ENCODE measurements around the gene TMEM219.

TMEM219 gene

DNA sequence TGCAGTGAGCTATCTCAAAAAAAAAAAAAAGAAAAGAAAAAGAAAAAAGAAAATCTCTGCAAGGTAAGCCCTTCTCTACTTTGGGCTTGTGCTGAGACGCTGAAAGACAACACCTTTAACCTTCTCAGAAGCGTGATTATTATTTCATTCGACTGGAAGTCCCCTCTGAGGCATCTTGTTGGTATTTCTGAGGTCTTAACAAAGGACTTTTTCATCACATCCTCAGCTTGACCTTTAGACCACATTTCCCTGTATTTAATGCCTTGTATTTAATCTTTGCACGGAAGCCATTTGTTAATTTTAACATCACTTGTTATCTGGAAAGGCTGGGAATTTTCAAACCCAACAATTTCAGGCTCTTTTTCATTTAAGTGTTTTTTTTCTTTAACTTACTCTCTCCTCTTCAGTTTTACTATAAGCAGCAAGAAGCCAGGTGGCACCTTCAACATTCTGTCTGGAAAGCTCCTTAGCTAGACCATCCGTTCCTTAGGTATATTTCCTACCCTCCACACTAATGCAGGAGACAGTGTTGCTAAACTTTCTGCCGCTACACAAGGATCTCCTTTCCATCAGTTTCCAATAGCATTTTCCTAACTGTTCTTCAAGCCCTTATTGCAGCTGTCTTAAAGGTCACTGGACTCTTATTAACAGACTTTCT, 46.2 kb upstream of the TMEM219 start:
- Histone ChIP-seq H3F3A (ENCODE audit: insufficient read depth, low read length) (no peaks in the 10 kb centered on the region), H3K4me2 (ENCODE audit: low read length) (no peak overlapping the region), H3K4me3 (ENCODE audit: low read depth, low read length, poor library complexity, severe bottlenecking) (no peak overlapping the region), H3K27ac (ENCODE audit: low read depth, low read length, poor library complexity, severe bottlenecking) (no peak overlapping the region), H4K20me1 (ENCODE audit: insufficient read depth, low read length) (no peaks in the 10 kb centered on the region), H3K79me2 (ENCODE audit: insufficient read depth, low read length) (no peaks in the 10 kb centered on the region), H3K9me3 (ENCODE audit: low read length) (no peaks in the 10 kb centered on the region), H3K9ac (ENCODE audit: low read length) (no peak overlapping the region), H3K9me2 (ENCODE audit: low read depth, low read length) (no peaks in the 10 kb centered on the region), H2AFZ (ENCODE audit: low read length) (no peak overlapping the region), H3K36me3 (ENCODE audit: insufficient read depth, low read length) (peaks cover 18% of the 10 kb centered on the region; the same call in 1 of the 2 replicates), H3K27me3 (ENCODE audit: insufficient read depth, low read length) (no peaks in the 10 kb centered on the region), H3K4me1 (ENCODE audit: insufficient read depth, low read length, severe bottlenecking) (no peaks in the 10 kb centered on the region)
- TF ChIP-seq, protein P1, sequence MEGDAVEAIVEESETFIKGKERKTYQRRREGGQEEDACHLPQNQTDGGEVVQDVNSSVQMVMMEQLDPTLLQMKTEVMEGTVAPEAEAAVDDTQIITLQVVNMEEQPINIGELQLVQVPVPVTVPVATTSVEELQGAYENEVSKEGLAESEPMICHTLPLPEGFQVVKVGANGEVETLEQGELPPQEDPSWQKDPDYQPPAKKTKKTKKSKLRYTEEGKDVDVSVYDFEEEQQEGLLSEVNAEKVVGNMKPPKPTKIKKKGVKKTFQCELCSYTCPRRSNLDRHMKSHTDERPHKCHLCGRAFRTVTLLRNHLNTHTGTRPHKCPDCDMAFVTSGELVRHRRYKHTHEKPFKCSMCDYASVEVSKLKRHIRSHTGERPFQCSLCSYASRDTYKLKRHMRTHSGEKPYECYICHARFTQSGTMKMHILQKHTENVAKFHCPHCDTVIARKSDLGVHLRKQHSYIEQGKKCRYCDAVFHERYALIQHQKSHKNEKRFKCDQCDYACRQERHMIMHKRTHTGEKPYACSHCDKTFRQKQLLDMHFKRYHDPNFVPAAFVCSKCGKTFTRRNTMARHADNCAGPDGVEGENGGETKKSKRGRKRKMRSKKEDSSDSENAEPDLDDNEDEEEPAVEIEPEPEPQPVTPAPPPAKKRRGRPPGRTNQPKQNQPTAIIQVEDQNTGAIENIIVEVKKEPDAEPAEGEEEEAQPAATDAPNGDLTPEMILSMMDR (IDR thresholded peaks at IDR 0.05; ENCODE audit: low read length) = no peak
- no peak for TF ChIP-seq EZH2 (IDR thresholded peaks at IDR 0.05; ENCODE audit: borderline replicate concordance, low read length)

DNA sequence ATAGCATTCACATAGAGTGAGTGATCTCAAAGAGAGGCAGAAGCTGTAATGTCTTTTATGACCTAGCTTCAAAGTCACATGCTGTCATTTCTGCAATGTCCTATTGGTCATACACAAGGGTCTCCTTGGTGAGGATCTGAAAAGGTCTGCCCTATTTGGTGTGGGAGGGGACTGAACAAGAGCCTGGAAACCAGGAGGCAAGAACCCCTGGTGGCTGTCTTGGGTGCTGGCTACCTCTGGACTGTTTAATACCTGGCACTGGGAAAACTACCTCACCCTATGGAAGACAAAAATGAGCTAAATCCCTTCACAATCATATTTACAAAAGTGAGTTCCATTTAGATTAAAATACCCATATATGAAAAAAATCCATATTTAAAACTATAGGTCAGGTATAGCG, 44.9 kb upstream of the TMEM219 start:
- H3K9me2 ChIP-seq (ENCODE audit: low read depth, low read length) = no peaks in the 10 kb centered on the region
- H3K9me3 ChIP-seq (ENCODE audit: low read length) = no peaks in the 10 kb centered on the region
- no peaks in the 10 kb centered on the region for H4K20me1 ChIP-seq (ENCODE audit: insufficient read depth, low read length)
- H3K36me3 ChIP-seq (ENCODE audit: insufficient read depth, low read length) = peaks cover 24% of the 10 kb centered on the region; the same call in 1 of the 2 replicates
- no peak overlapping the region for H3K27ac ChIP-seq (ENCODE audit: low read depth, low read length, poor library complexity, severe bottlenecking)
- H3K79me2 ChIP-seq (ENCODE audit: insufficient read depth, low read length) = no peaks in the 10 kb centered on the region
- no peak overlapping the region for H3K4me2 ChIP-seq (ENCODE audit: low read length)
- no peaks in the 10 kb centered on the region for H3F3A ChIP-seq (ENCODE audit: insufficient read depth, low read length)
- H3K9ac ChIP-seq (ENCODE audit: low read length) = no peak overlapping the region
- no peaks in the 10 kb centered on the region for H3K27me3 ChIP-seq (ENCODE audit: insufficient read depth, low read length)
- TF ChIP-seq, protein P1 (IDR thresholded peaks at IDR 0.05; ENCODE audit: low read length) = no peak
- TF ChIP-seq EZH2 (IDR thresholded peaks at IDR 0.05; ENCODE audit: borderline replicate concordance, low read length) = no peak
- H2AFZ ChIP-seq (ENCODE audit: low read length) = no peak overlapping the region
- H3K4me3 ChIP-seq (ENCODE audit: low read depth, low read length, poor library complexity, severe bottlenecking) = no peak overlapping the region
- no peaks in the 10 kb centered on the region for H3K4me1 ChIP-seq (ENCODE audit: insufficient read depth, low read length, severe bottlenecking)

DNA sequence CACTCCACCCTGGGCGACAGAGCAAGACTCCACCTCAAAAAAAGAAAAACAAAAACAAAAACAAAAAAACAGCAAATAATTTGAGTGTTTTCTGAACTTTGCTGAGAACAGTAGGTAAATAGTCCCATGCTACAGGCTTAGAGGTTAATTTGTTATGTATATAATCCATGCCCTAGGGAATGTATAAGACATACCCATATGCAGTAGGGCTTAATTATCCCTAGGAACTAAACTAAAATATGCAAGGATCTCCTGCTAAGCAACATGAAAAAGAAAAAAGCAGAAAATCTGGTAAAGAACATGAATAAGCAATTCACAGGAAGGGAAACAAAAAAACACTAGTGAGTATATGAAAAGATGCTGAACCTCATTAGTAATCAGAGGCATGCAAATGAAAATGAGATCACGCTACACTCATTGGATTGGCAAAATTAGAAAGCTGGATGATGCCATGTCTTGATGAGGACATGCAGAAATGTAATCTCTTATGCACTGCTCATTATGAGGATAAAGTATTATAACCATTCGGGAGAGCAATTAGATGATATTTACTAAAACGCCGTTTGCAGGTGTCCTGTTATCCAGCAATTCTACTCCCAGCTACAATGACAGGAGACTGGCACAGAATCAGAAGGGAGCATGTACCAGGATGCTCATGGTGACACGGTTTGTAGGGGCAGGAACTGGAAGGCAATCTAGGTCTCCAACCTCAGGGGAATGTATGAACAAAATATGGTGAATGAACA, 41.4 kb upstream of the TMEM219 start:
- H3K36me3 ChIP-seq (ENCODE audit: insufficient read depth, low read length) = peaks cover 31% of the 10 kb centered on the region; the same call in 1 of the 2 replicates

More for the DNA sequence above, 41.4 kb upstream of the TMEM219 start:
- Histone ChIP-seq H3K27ac (ENCODE audit: low read depth, low read length, poor library complexity, severe bottlenecking) (no peak overlapping the region), H3K4me2 (ENCODE audit: low read length) (no peak overlapping the region), H3K27me3 (ENCODE audit: insufficient read depth, low read length) (no peaks in the 10 kb centered on the region), H3K4me1 (ENCODE audit: insufficient read depth, low read length, severe bottlenecking) (peaks cover 13% of the 10 kb centered on the region), H3F3A (ENCODE audit: insufficient read depth, low read length) (no peaks in the 10 kb centered on the region), H3K9me2 (ENCODE audit: low read depth, low read length) (no peaks in the 10 kb centered on the region), H2AFZ (ENCODE audit: low read length) (no peak overlapping the region), H3K4me3 (ENCODE audit: low read depth, low read length, poor library complexity, severe bottlenecking) (no peak overlapping the region), H4K20me1 (ENCODE audit: insufficient read depth, low read length) (no peaks in the 10 kb centered on the region), H3K79me2 (ENCODE audit: insufficient read depth, low read length) (no peaks in the 10 kb centered on the region), H3K9me3 (ENCODE audit: low read length) (no peaks in the 10 kb centered on the region), H3K9ac (ENCODE audit: low read length) (no peak overlapping the region)
- TF ChIP-seq, protein P1 (IDR thresholded peaks at IDR 0.05; ENCODE audit: low read length) = no peak
- no peak for TF ChIP-seq EZH2 (IDR thresholded peaks at IDR 0.05; ENCODE audit: borderline replicate concordance, low read length)
